H1 (cell line): ENCODE results near the gene RPL3. TPM values are rescaled to one million over a fixed set of nuclear protein-coding genes. Genes with fewer than 3 reads are reported as not detected.

ENCODE experiments used
- CTCF ChIA-PET: fragments of 300-600 bp; sonication (Branson Sonifier 250); formaldehyde crosslinking; loops from one replicate; lab custom pipeline; 2021; ENCODE audit not compliant: partially characterized antibody; lab: Charles Lee
- POLR2A ChIA-PET: fragments of 300-600 bp; sonication (Branson Sonifier 250); formaldehyde crosslinking; loops from one replicate; lab custom pipeline; 2021; ENCODE audit warnings: inconsistent platforms; ENCODE audit not compliant: partially characterized antibody; lab: Charles Lee
- DNase-seq, 2 experiments: peaks; one replicate each; pipeline versions ENCODE4 v3.0.0 to v3.0.0-alpha.2; 2010 to 2022; ENCODE audit warnings: low spot score in 2 of 2, low read depth in 1 of 2, mixed read lengths in 1 of 2
- FAIRE-seq: peaks from 2 replicates; lab custom pipeline; 2011; peaks lifted over from hg19 to GRCh38; lab: Jason Lieb, UNC
- H2AFZ ChIP-seq: 2 replicates; pipeline ENCODE4 v1.8.1; 2012; ENCODE audit warnings: low read length, inconsistent platforms
- H2AK5ac ChIP-seq: 2 replicates; pipeline ENCODE4 v1.6.1; 2013; ENCODE audit warnings: low read depth, low read length
- H2BK120ac ChIP-seq: replicated peaks from 2 replicates; pipeline ENCODE3; 2013; ENCODE audit warnings: low read depth, low read length, inconsistent platforms
- H2BK12ac ChIP-seq: 2 replicates; pipeline ENCODE4 v1.6.1; 2013; ENCODE audit warnings: low read depth, low read length
- H2BK15ac ChIP-seq: 2 replicates; pipeline ENCODE4 v1.6.1; 2013; ENCODE audit warnings: low read length
- H2BK20ac ChIP-seq: 2 replicates; pipeline ENCODE4 v1.6.1; 2013; ENCODE audit warnings: low read length
- H2BK5ac ChIP-seq: 2 replicates; pipeline ENCODE4 v1.6.1; 2013; ENCODE audit warnings: low read depth, low read length
- H3K14ac ChIP-seq: 2 replicates; pipeline ENCODE4 v1.6.1; 2013; ENCODE audit warnings: inconsistent platforms; ENCODE audit not compliant: insufficient read length
- H3K18ac ChIP-seq: 2 replicates; pipeline ENCODE4 v1.6.1; 2013; ENCODE audit warnings: low read length; ENCODE audit errors: extremely low read depth
- H3K23ac ChIP-seq: 2 replicates; pipeline ENCODE4 v1.6.1; 2013; ENCODE audit warnings: inconsistent platforms; ENCODE audit not compliant: insufficient read length
- H3K23me2 ChIP-seq: 2 replicates; pipeline ENCODE4 v1.6.1; 2013; ENCODE audit warnings: low read depth, low read length
- H3K27ac ChIP-seq: 2 replicates; pipeline ENCODE4 v1.6.1; 2011; ENCODE audit warnings: low read depth, low read length, inconsistent platforms
- H3K27me3 ChIP-seq, 4 experiments: replicated peaks in 1 of 4; 1 replicate in 1 of 4; 2 replicates in 3 of 4; pipeline versions ENCODE4 v1.6.1 to v1.8.1; 2011 to 2013; ENCODE audit warnings: low read length in 3 of 4, mild to moderate bottlenecking in 3 of 4, inconsistent platforms in 2 of 4, mixed read lengths in 2 of 4, moderate library complexity in 1 of 4; ENCODE audit not compliant: control insufficient read depth in 3 of 4, insufficient read depth in 3 of 4; ENCODE audit errors: extremely low read depth in 1 of 4
- H3K36me3 ChIP-seq, 4 experiments: 2 replicates each; pipeline versions ENCODE4 v1.6.1 to v1.8.1; 2011 to 2013; ENCODE audit warnings: mild to moderate bottlenecking in 4 of 4, low read length in 3 of 4, moderate library complexity in 2 of 4, control low read depth in 1 of 4, inconsistent platforms in 1 of 4; ENCODE audit not compliant: insufficient read depth in 4 of 4, control insufficient read depth in 2 of 4
- H3K4ac ChIP-seq: replicated peaks from 2 replicates; pipeline ENCODE3; 2013; ENCODE audit warnings: low read length, low read depth, mixed read lengths, inconsistent platforms; ENCODE audit not compliant: insufficient read length
- H3K4me1 ChIP-seq, 4 experiments: replicated peaks in 1 of 4; 1 replicate in 1 of 4; 2 replicates in 3 of 4; pipeline versions ENCODE4 v1.6.1 to v1.8.1; 2011 to 2013; ENCODE audit warnings: low read length in 3 of 4, inconsistent platforms in 2 of 4, mixed read lengths in 1 of 4; ENCODE audit not compliant: insufficient read depth in 4 of 4, control insufficient read depth in 3 of 4
- H3K4me2 ChIP-seq, 2 experiments: 2 replicates each; pipeline versions ENCODE4 v1.6.1 to v1.8.1; 2011 to 2013; ENCODE audit warnings: low read depth in 2 of 2, low read length in 2 of 2, control low read depth in 1 of 2, inconsistent platforms in 1 of 2, mild to moderate bottlenecking in 1 of 2; ENCODE audit not compliant: insufficient read depth in 1 of 2
- H3K4me3 ChIP-seq, 4 experiments: fragments of 200-600, 300-600 bp in 1 of 4; sonication (generic), shearing (Covaris generic), sonication (Bioruptor Twin) in 1 of 4; 2 replicates each; pipeline versions ENCODE4 v1.5.1 to v1.8.1; 2011 to 2016; ENCODE audit warnings: low read length in 4 of 4, low read depth in 3 of 4, control low read depth in 2 of 4, inconsistent platforms in 2 of 4, mild to moderate bottlenecking in 2 of 4, mixed read lengths in 1 of 4, moderate library complexity in 1 of 4; ENCODE audit not compliant: insufficient read depth in 2 of 4; ENCODE audit errors: extremely low read depth in 1 of 4
- H3K56ac ChIP-seq: replicated peaks from 2 replicates; pipeline ENCODE3; 2013; ENCODE audit warnings: low read depth, mild to moderate bottlenecking, mixed read lengths, low read length, inconsistent platforms; ENCODE audit not compliant: insufficient read length
- H3K79me1 ChIP-seq: 2 replicates; pipeline ENCODE4 v1.6.1; 2013; ENCODE audit warnings: low read depth, low read length, control low read depth
- H3K79me2 ChIP-seq, 2 experiments: 2 replicates each; pipeline versions ENCODE4 v1.6.1 to v1.8.1; 2012 to 2013; ENCODE audit warnings: low read length in 2 of 2, mild to moderate bottlenecking in 2 of 2, inconsistent platforms in 1 of 2; ENCODE audit not compliant: insufficient read depth in 2 of 2, control insufficient read depth in 1 of 2
- H3K9ac ChIP-seq, 4 experiments: replicated peaks in 1 of 4; 1 replicate in 1 of 4; 2 replicates in 3 of 4; pipeline versions ENCODE4 v1.6.1 to v1.8.1; 2011 to 2013; ENCODE audit warnings: low read depth in 3 of 4, low read length in 3 of 4, control low read depth in 2 of 4, mild to moderate bottlenecking in 2 of 4, moderate library complexity in 2 of 4, inconsistent platforms in 1 of 4; ENCODE audit errors: extremely low read depth in 1 of 4
- H3K9me3 ChIP-seq, 2 experiments: 2 replicates each; pipeline versions ENCODE4 v1.6.1 to v1.8.1; 2012 to 2013; ENCODE audit warnings: mild to moderate bottlenecking in 2 of 2, moderate library complexity in 2 of 2, control low read depth in 1 of 2, inconsistent platforms in 1 of 2, low read depth in 1 of 2, low read length in 1 of 2, mixed read lengths in 1 of 2; ENCODE audit not compliant: insufficient read depth in 2 of 2
- H4K20me1 ChIP-seq, 2 experiments: replicated peaks in 1 of 2; 2 replicates each; pipeline versions ENCODE3 to v1.8.1; 2011 to 2013; ENCODE audit warnings: inconsistent platforms in 2 of 2, low read length in 2 of 2, mild to moderate bottlenecking in 1 of 2; ENCODE audit not compliant: insufficient read depth in 2 of 2, control insufficient read depth in 1 of 2
- H4K5ac ChIP-seq: 2 replicates; pipeline ENCODE4 v1.6.1; 2013; ENCODE audit warnings: low read length, low read depth, mixed read lengths, inconsistent platforms; ENCODE audit not compliant: insufficient read length
- H4K8ac ChIP-seq: 2 replicates; pipeline ENCODE4 v1.8.0; 2013; ENCODE audit warnings: mild to moderate bottlenecking, moderate library complexity, low read length, inconsistent platforms; ENCODE audit not compliant: insufficient read depth; ENCODE audit errors: extremely low read depth
- H4K91ac ChIP-seq: replicated peaks from 2 replicates; pipeline ENCODE3; 2013; ENCODE audit warnings: low read length, mixed read lengths, inconsistent platforms; ENCODE audit not compliant: insufficient read length
- JUN ChIP-seq: IDR thresholded peaks from 2 replicates; pipeline ENCODE4 v1.6.1; 2011; ENCODE audit warnings: low read depth, mild to moderate bottlenecking, improper control_type of control experiment, low read length
- KDM5A ChIP-seq: fragments of 200-600 bp; IDR thresholded peaks from 2 replicates; pipeline ENCODE4 v1.7.1; 2012; ENCODE audit warnings: mild to moderate bottlenecking, low read length, inconsistent platforms, mixed read lengths
- RNF2 ChIP-seq: fragments of 200-900, 300-1000 bp; sonication (generic); IDR thresholded peaks from 2 replicates; pipeline ENCODE4 v1.7.1; 2016; ENCODE audit warnings: borderline replicate concordance, low read depth, mild to moderate bottlenecking, antibody characterized with exemption, low read length; ENCODE audit not compliant: poor library complexity, severe bottlenecking; ENCODE audit errors: missing control alignments
- SIN3A ChIP-seq, 2 experiments: IDR thresholded peaks in 1 of 2; conservative IDR thresholded peaks in 1 of 2; 2 replicates each; pipeline ENCODE4 v1.6.1; 2011 to 2012; ENCODE audit warnings: low read length in 2 of 2, improper control_type of control experiment in 1 of 2, low read depth in 1 of 2, mild to moderate bottlenecking in 1 of 2
- ZNF274 ChIP-seq: IDR thresholded peaks from 2 replicates; pipeline ENCODE4 v1.7.0; 2012; ENCODE audit warnings: low read length, borderline replicate concordance; ENCODE audit errors: extremely low read depth
- WGBS, 2 experiments: shearing (Covaris generic) in 1 of 2; methylation state at CpG; one replicate each; pipeline versions ENCODE4 v1.1.6 to v1.1.7; 2013 to 2015; ENCODE audit warnings: low lambda C conversion rate in 2 of 2, mixed read lengths in 2 of 2, inconsistent platforms in 1 of 2, low coverage in 1 of 2, missing lambda C conversion rate in 1 of 2; ENCODE audit not compliant: insufficient replicate concordance in 2 of 2, insufficient coverage in 1 of 2, insufficient read length in 1 of 2; ENCODE audit errors: extremely low coverage in 1 of 2, missing lambda C conversion rate in 1 of 2; 5-methylcytosine and 5-hydroxymethylcytosine counted together
- polyA plus RNA-seq, 7 experiments: library from polyadenylated mRNA; depleted of rRNA in 3 of 7; stranded (reverse) in 5 of 7; unstranded in 2 of 7; fragments of >200 nt in 5 of 7; fragments of 200-250 nt in 2 of 7; gene quantifications; 1 replicate in 5 of 7; 2 replicates in 1 of 7; 4 replicates in 1 of 7; pipeline versions ENCODE4 v1.2.1 to v1.2.3, GENCODE V29; 2011 to 2013; ENCODE audit warnings: missing spikeins in 2 of 7, mixed read lengths in 2 of 7
- total RNA-seq: library from RNA; stranded (reverse); fragmentation: NEBNext Ultra II Directional; extraction: Animal tissue kit (Norgen Biotek cat#: 25700); gene quantifications from 2 replicates; pipeline ENCODE4 v1.2.1, GENCODE V29; 2021

The RPL3 gene
- total and polyA plus RNA-seq, 2 of the 8 experiments (the other 6 are each of a cell fraction or from before 2014, with no cell fraction given): 2,865 to 5,466 TPM

DNA sequence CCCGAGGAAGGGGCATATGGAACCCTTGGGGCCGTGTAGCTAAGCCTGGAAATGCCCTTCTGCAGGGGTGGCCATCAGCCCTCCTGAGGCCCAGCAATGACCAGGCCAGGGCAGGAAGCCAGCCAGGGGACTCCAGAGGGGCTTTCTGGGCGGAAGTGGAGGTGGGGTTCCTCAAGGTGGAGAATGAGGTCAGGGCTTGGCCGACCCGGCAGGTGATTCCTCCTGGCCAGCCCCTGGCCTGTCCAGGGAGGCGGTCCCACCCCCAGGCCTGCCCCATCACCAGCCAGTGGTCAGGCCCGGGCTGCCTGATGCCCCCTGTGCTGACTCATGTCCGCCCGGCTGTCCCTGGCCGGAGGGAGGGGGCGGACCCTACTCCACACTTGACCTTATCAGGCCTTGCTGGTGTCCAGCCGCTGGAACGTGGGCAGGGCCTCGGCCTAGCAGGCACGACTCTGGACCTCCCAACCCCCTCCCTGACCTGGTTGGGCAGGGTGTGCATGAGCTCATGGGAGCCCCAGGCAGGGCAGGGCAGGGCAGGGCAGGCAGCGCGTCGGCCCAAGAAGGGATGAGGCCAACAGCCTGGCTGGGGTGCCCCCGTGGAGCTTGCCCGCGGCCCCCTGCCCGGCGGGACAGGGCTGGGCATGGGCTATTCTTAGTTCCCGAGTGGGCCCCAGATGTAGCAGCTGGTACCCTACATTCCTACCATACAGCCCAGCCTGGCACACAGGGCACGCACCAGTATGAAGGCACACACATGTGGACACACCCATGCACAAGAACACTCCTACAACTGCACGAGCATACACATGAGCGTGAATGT, 35.9 kb downstream of the RPL3 start:
- no peak for DNase-seq
- POLR2A ChIA-PET: interaction anchor here (1.1 to 37.3 kb wide), 4 partner anchors 14 to 34 kb away, joined by 3 to 692 read pairs (median 4); partner anchors contain the start of gene RPL3

More for the DNA sequence above, 35.9 kb downstream of the RPL3 start:
- no peak overlapping the region for H3K23ac ChIP-seq
- H3K18ac ChIP-seq: no peak overlapping the region
- H2BK120ac ChIP-seq: no peak overlapping the region
- H2BK5ac ChIP-seq: no peak overlapping the region; the same call in 1 of the 2 replicates
- H3K4me2 ChIP-seq: no peak overlapping the region
- H4K8ac ChIP-seq: no peak overlapping the region
- H2BK20ac ChIP-seq: peak overlapping the region; percentile 16; the same call in 1 of the 2 replicates
- TF ChIP-seq ZNF274 (no peak), RNF2 (no peak), JUN (no peak), KDM5A (no peak), SIN3A (conservative IDR thresholded peaks at IDR 0.05 in 1 of 2, IDR thresholded peaks at IDR 0.05 in 1 of 2; ENCODE audit: low read depth in 1 of 2, low read length in 2 of 2) (no peak)
- 91% methylated on average over 26 of the region's 27 CpGs; no CpG with 5 or more reads in 1 of the 2 experiments for WGBS, 2 experiments
- H3K79me2 ChIP-seq: no peaks in the 10 kb centered on the region
- H4K91ac ChIP-seq: no peak overlapping the region
- H4K5ac ChIP-seq: no peak overlapping the region
- peaks cover 0 to 14% (median 7%) of the 10 kb centered on the region in 4 experiments; a peak in 6 of 7 replicates for H3K4me1 ChIP-seq
- no peaks in the 10 kb centered on the region for H3K36me3 ChIP-seq
- H4K20me1 ChIP-seq: no peaks in the 10 kb centered on the region
- H3K27me3 ChIP-seq: no peaks in the 10 kb centered on the region
- no peak overlapping the region for H3K9ac ChIP-seq
- no peaks in the 10 kb centered on the region for H3K23me2 ChIP-seq
- H3K9me3 ChIP-seq: no peaks in the 10 kb centered on the region
- CTCF ChIA-PET: interaction anchor here (0.6 to 3.0 kb wide), 11 partner anchors 10 to 130 kb away, joined by 3 to 19 read pairs (median 3); no protein-coding TSS in a partner anchor
- H3K56ac ChIP-seq: no peak overlapping the region
- H3K4me3 ChIP-seq: no peak overlapping the region
- no peak overlapping the region for H2AFZ ChIP-seq
- H3K27ac ChIP-seq: no peak overlapping the region
- no peak overlapping the region; the same call in 1 of the 2 replicates for H2AK5ac ChIP-seq
- H3K79me1 ChIP-seq: no peaks in the 10 kb centered on the region
- H2BK15ac ChIP-seq: 0 out of 2 replicates have a peak overlapping the region, but pooled peaks have one; percentile 29
- peak overlapping the region; percentile 75; the same call in 1 of the 2 replicates for H2BK12ac ChIP-seq
- FAIRE-seq: no peak
- peak overlapping the region; percentile 53 for H3K4ac ChIP-seq
- no peak overlapping the region for H3K14ac ChIP-seq
